Mesenchymal stem cell (in vitro differentiated cells and primary cell): Measurements from ENCODE around the gene FGFR1OP2.

Experiments
- DNase-seq: peaks from one replicate; pipeline ENCODE4 v3.0.0-alpha.2; 2013
- H2AFZ ChIP-seq: one replicate; pipeline ENCODE4 v1.6.1; 2013; ENCODE audit warnings: low read depth, mild to moderate bottlenecking, control low read depth, inconsistent platforms, low read length, moderate library complexity
- H2AK5ac ChIP-seq: 2 replicates; pipeline ENCODE4 v1.6.1; 2013; ENCODE audit warnings: low read length, moderate library complexity, mild to moderate bottlenecking, inconsistent platforms; ENCODE audit not compliant: severe bottlenecking
- H2BK120ac ChIP-seq: one replicate; pipeline ENCODE4 v1.6.1; 2013; ENCODE audit warnings: low read depth, mild to moderate bottlenecking, inconsistent platforms, low read length, moderate library complexity
- H2BK12ac ChIP-seq, 2 experiments: one replicate each; pipeline ENCODE4 v1.6.1; 2013; ENCODE audit warnings: inconsistent platforms in 2 of 2, low read length in 2 of 2, mild to moderate bottlenecking in 2 of 2, moderate library complexity in 2 of 2, control low read depth in 1 of 2
- H2BK15ac ChIP-seq: one replicate; pipeline ENCODE4 v1.6.1; 2013; ENCODE audit warnings: mild to moderate bottlenecking, low read depth, inconsistent platforms; ENCODE audit not compliant: poor library complexity, severe bottlenecking
- H2BK5ac ChIP-seq: 2 replicates; pipeline ENCODE4 v1.6.1; 2013; ENCODE audit warnings: low read depth, mild to moderate bottlenecking, low read length, control low read depth, inconsistent platforms; ENCODE audit not compliant: poor library complexity, severe bottlenecking
- H3K14ac ChIP-seq, 2 experiments: one replicate each; pipeline ENCODE4 v1.6.1; 2013; ENCODE audit warnings: inconsistent platforms in 2 of 2, low read length in 2 of 2, control low read depth in 1 of 2, mild to moderate bottlenecking in 1 of 2, moderate library complexity in 1 of 2
- H3K18ac ChIP-seq, 2 experiments: one replicate each; pipeline ENCODE4 v1.6.1; 2013; ENCODE audit warnings: inconsistent platforms in 2 of 2, low read length in 2 of 2, control low read depth in 1 of 2, low read depth in 1 of 2, mild to moderate bottlenecking in 1 of 2
- H3K23ac ChIP-seq, 2 experiments: one replicate each; pipeline ENCODE4 v1.6.1; 2013; ENCODE audit warnings: inconsistent platforms in 2 of 2, low read length in 2 of 2, mild to moderate bottlenecking in 2 of 2, moderate library complexity in 2 of 2, control low read depth in 1 of 2
- H3K27ac ChIP-seq: 2 replicates; pipeline ENCODE4 v1.5.1; 2013; ENCODE audit warnings: mild to moderate bottlenecking, moderate library complexity, low read length, control low read depth, inconsistent platforms; ENCODE audit not compliant: poor library complexity, severe bottlenecking
- H3K27me3 ChIP-seq, 2 experiments: 2 replicates each; pipeline versions ENCODE4 v1.6.1 to v1.7.0; 2013; ENCODE audit warnings: low read length in 2 of 2, mild to moderate bottlenecking in 2 of 2, moderate library complexity in 2 of 2, control low read depth in 1 of 2, inconsistent platforms in 1 of 2; ENCODE audit not compliant: control insufficient read depth in 1 of 2, insufficient read depth in 1 of 2
- H3K36me3 ChIP-seq, 2 experiments: 2 replicates each; pipeline versions ENCODE4 v1.6.1 to v1.7.0; 2013; ENCODE audit warnings: low read length in 2 of 2, control low read depth in 1 of 2, inconsistent platforms in 1 of 2, low read depth in 1 of 2, mild to moderate bottlenecking in 1 of 2; ENCODE audit not compliant: insufficient read depth in 2 of 2, control insufficient read depth in 1 of 2
- H3K4ac ChIP-seq, 2 experiments: one replicate each; pipeline ENCODE4 v1.6.1; 2013; ENCODE audit warnings: inconsistent platforms in 2 of 2, low read length in 2 of 2, mild to moderate bottlenecking in 2 of 2, moderate library complexity in 2 of 2, control low read depth in 1 of 2, low read depth in 1 of 2
- H3K4me1 ChIP-seq: 2 replicates; pipeline ENCODE4 v1.6.1; 2013; ENCODE audit warnings: low read depth, low read length, control low read depth; ENCODE audit not compliant: control insufficient read depth, insufficient read depth
- H3K4me2 ChIP-seq: 2 replicates; pipeline ENCODE4 v1.6.1; 2013; ENCODE audit warnings: low read length, mild to moderate bottlenecking, inconsistent platforms; ENCODE audit not compliant: poor library complexity, severe bottlenecking
- H3K4me3 ChIP-seq, 2 experiments: 2 replicates each; pipeline versions ENCODE4 v1.5.1 to v1.7.0; 2013; ENCODE audit warnings: low read length in 2 of 2, mild to moderate bottlenecking in 2 of 2, control low read depth in 1 of 2, low read depth in 1 of 2; ENCODE audit not compliant: insufficient read depth in 1 of 2
- H3K79me1 ChIP-seq: replicated peaks from 2 replicates; pipeline ENCODE4 v1.6.1; 2013; ENCODE audit warnings: mild to moderate bottlenecking, control low read depth, low read length, inconsistent platforms; ENCODE audit not compliant: poor library complexity, severe bottlenecking
- H3K9ac ChIP-seq: 2 replicates; pipeline ENCODE4 v1.7.0; 2013; ENCODE audit warnings: mild to moderate bottlenecking, low read length, moderate library complexity
- H3K9me3 ChIP-seq: 2 replicates; pipeline ENCODE4 v1.7.0; 2013; ENCODE audit warnings: mild to moderate bottlenecking, low read length; ENCODE audit not compliant: control insufficient read depth
- H4K8ac ChIP-seq: one replicate; pipeline ENCODE4 v1.6.1; 2013; ENCODE audit warnings: inconsistent platforms, mild to moderate bottlenecking, low read length, moderate library complexity
- H4K91ac ChIP-seq: one replicate; pipeline ENCODE4 v1.6.1; 2013; ENCODE audit warnings: mild to moderate bottlenecking, low read length, inconsistent platforms
- WGBS: methylation state at CpG from one replicate; pipeline ENCODE4 v1.1.7; 2013; ENCODE audit warnings: mixed read lengths; 5-methylcytosine and 5-hydroxymethylcytosine counted together

Gene FGFR1OP2

GRCh38 chr12:27009881-27010301, 71.6 kb downstream of the FGFR1OP2 start:
- Histone ChIP-seq H3K9me3 (no peaks in the 10 kb centered on the region), H3K27me3 (no peaks in the 10 kb centered on the region), H2BK120ac (no peak overlapping the region), H4K91ac (no peak overlapping the region), H3K4me2 (no peak overlapping the region), H3K14ac (no peak overlapping the region), H3K9ac (no peak overlapping the region), H2BK5ac (no peak overlapping the region), H4K8ac (no peak overlapping the region), H3K4me1 (no peaks in the 10 kb centered on the region), H2AK5ac (no peak overlapping the region), H3K23ac (no peak overlapping the region), H3K4me3 (no peak overlapping the region), H3K79me1 (peaks cover 11% of the 10 kb centered on the region), H2BK12ac (no peak overlapping the region), H3K27ac (no peak overlapping the region), H3K36me3 (no peaks in the 10 kb centered on the region), H2AFZ (no peak overlapping the region), H3K18ac (no peak overlapping the region), H3K4ac (no peak overlapping the region), H2BK15ac (no peak overlapping the region)
- no CpG with 5 or more reads among the region's 1 CpG for WGBS
- DNase-seq: no peak

GRCh38 chr12:27012239-27012981, 74.1 kb downstream of the FGFR1OP2 start:
- Histone ChIP-seq H3K79me1 (peaks cover 9% of the 10 kb centered on the region), H3K27ac (no peak overlapping the region), H3K4ac (peak overlapping the region in 1 of 2 experiments; percentile 8), H3K18ac (no peak overlapping the region), H2BK15ac (no peak overlapping the region), H3K9ac (peak overlapping the region; percentile 1), H2AK5ac (no peak overlapping the region), H3K4me2 (no peak overlapping the region), H3K14ac (no peak overlapping the region), H2BK120ac (no peak overlapping the region), H2BK12ac (peak overlapping the region in 1 of 2 experiments; percentile 10), H3K4me1 (no peaks in the 10 kb centered on the region), H3K36me3 (no peaks in the 10 kb centered on the region), H3K4me3 (no peak overlapping the region), H2BK5ac (no peak overlapping the region), H4K8ac (no peak overlapping the region), H2AFZ (no peak overlapping the region), H3K23ac (no peak overlapping the region), H4K91ac (no peak overlapping the region), H3K9me3 (no peaks in the 10 kb centered on the region), H3K27me3 (no peaks in the 10 kb centered on the region)
- WGBS: 96% methylated on average over 14 of the region's 14 CpGs
- DNase-seq: no peak

GRCh38 chr12:27012982-27013255, 74.6 kb downstream of the FGFR1OP2 start:
- no peaks in the 10 kb centered on the region for H3K36me3 ChIP-seq
- H2AFZ ChIP-seq: no peak overlapping the region
- no peak overlapping the region for H2AK5ac ChIP-seq
- no peak overlapping the region for H3K18ac ChIP-seq
- peak overlapping the region in 1 of 2 experiments; percentile 95 for H3K4me3 ChIP-seq
- H3K4me1 ChIP-seq: no peaks in the 10 kb centered on the region
- DNase-seq: no peak
- no peak overlapping the region for H3K27ac ChIP-seq
- H3K4me2 ChIP-seq: no peak overlapping the region
- no peak overlapping the region for H2BK5ac ChIP-seq
- H3K9ac ChIP-seq: peak overlapping the region; percentile 88
- H3K23ac ChIP-seq: no peak overlapping the region
- no peaks in the 10 kb centered on the region for H3K9me3 ChIP-seq
- peaks cover 8% of the 10 kb centered on the region for H3K79me1 ChIP-seq
- H2BK12ac ChIP-seq: no peak overlapping the region
- no peak overlapping the region for H4K8ac ChIP-seq
- H4K91ac ChIP-seq: no peak overlapping the region
- H2BK15ac ChIP-seq: no peak overlapping the region
- no peak overlapping the region for H2BK120ac ChIP-seq
- no peak overlapping the region for H3K14ac ChIP-seq
- 100% methylated on average over 3 of the region's 5 CpGs for WGBS
- H3K4ac ChIP-seq: no peak overlapping the region
- H3K27me3 ChIP-seq: no peaks in the 10 kb centered on the region

DNA sequence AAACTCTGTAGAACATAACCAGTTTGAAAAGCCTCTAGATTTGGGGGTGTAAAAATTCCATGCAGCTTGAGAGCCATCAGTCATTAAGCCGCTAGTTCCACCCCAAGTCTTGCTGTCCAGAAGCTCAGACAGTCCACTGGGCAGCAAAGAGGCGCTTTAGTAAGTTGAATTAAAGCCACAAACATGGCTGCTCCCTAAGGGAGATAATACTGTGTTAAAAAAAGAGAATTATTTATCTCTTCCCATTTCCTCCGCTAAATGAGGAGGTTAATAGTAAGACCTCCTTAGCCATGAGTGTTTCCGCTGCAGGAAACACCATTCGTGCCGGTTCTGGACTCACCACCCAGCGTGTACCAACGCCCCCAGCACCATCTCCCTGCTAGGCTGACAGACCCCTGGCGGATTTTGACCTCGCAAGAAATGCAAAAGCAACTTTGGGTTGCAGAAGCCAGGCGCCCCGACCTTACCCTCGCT, 75.4 kb downstream of the FGFR1OP2 start:
- Histone ChIP-seq H4K91ac (no peak overlapping the region), H3K36me3 (no peaks in the 10 kb centered on the region), H3K14ac (no peak overlapping the region), H3K9ac (peak overlapping the region; percentile 88), H4K8ac (peak overlapping the region; percentile 71), H3K27ac (peak overlapping the region; percentile 68), H3K4me1 (no peaks in the 10 kb centered on the region), H2AK5ac (no peak overlapping the region), H3K9me3 (no peaks in the 10 kb centered on the region), H3K18ac (peak overlapping the region; percentile 58 to 85), H2BK5ac (no peak overlapping the region), H3K4me2 (peak overlapping the region; percentile 84), H3K79me1 (peaks cover 7% of the 10 kb centered on the region), H2AFZ (peak overlapping the region; percentile 60), H2BK15ac (no peak overlapping the region), H3K23ac (no peak overlapping the region), H2BK120ac (no peak overlapping the region), H3K4me3 (peak overlapping the region; percentile 75 to 95), H2BK12ac (no peak overlapping the region), H3K27me3 (no peaks in the 10 kb centered on the region), H3K4ac (no peak overlapping the region)
- DNase-seq: peak; percentile 62
- under 1% methylated on average over 12 of the region's 13 CpGs for WGBS
